NCI-H345 (cell line): ENCODE results near the gene PGS1.

Experiments
- DNase-seq: peaks from one replicate; lab custom pipeline; 2025; lab: John Stamatoyannopoulos, UW

Gene PGS1

GRCh38 chr17:78426293-78426879, 47.9 kb downstream of the PGS1 start:
- no peak for DNase-seq

- DNase-seq, result no peak
Observed at GRCh38 chr17:78427140-78427539, 48.7 kb downstream of the PGS1 start.

- DNase-seq, result no peak
Observed at GRCh38 chr17:78428025-78428575, 49.7 kb downstream of the PGS1 start.

GRCh38 chr17:78428836-78429617, 50.6 kb downstream of the PGS1 start:
- DNase-seq, result no peak

GRCh38 chr17:78429618-78429995, 51.2 kb downstream of the PGS1 start:
- DNase-seq, result no peak

- DNase-seq, result no peak
Observed at GRCh38 chr17:78430892-78431691, 52.6 kb downstream of the PGS1 start.

- no peak for DNase-seq
Observed at GRCh38 chr17:78431692-78431958, 53.2 kb downstream of the PGS1 start.

GRCh38 chr17:78432226-78433012, 54.0 kb downstream of the PGS1 start:
- DNase-seq, result no peak

GRCh38 chr17:78433013-78433727, 54.7 kb downstream of the PGS1 start:
- no peak for DNase-seq

GRCh38 chr17:78433780-78434335, 55.4 kb downstream of the PGS1 start:
- DNase-seq, result no peak

- DNase-seq, result no peak
Observed at GRCh38 chr17:78434455-78435329, 56.2 kb downstream of the PGS1 start.

- DNase-seq, result no peak
Observed at GRCh38 chr17:78435330-78436005, 57.0 kb downstream of the PGS1 start.

- no peak for DNase-seq
Observed at GRCh38 chr17:78437508-78438169, 59.2 kb downstream of the PGS1 start.

- no peak for DNase-seq
Observed at GRCh38 chr17:78438271-78438691, 59.8 kb downstream of the PGS1 start.

- no peak for DNase-seq
Observed at GRCh38 chr17:78438694-78439325, 60.4 kb downstream of the PGS1 start.

- no peak for DNase-seq
Observed at GRCh38 chr17:78441271-78441971, 63.0 kb downstream of the PGS1 start.

- no peak for DNase-seq
Observed at GRCh38 chr17:78442648-78443218, 64.3 kb downstream of the PGS1 start.
